Measurements from ENCODE around the gene SSU72. TPM values are rescaled to one million over a fixed set of nuclear protein-coding genes. Genes with fewer than 3 reads are reported as not detected.
"Not testable (repeated sequence)": the region's sequence is repeated elsewhere in the genome, so short reads cannot be mapped to it uniquely, and the experiment has no call there.

Gene SSU72
- polyA plus RNA-seq, 1 donor from 2014 or later: 176 TPM

DNA sequence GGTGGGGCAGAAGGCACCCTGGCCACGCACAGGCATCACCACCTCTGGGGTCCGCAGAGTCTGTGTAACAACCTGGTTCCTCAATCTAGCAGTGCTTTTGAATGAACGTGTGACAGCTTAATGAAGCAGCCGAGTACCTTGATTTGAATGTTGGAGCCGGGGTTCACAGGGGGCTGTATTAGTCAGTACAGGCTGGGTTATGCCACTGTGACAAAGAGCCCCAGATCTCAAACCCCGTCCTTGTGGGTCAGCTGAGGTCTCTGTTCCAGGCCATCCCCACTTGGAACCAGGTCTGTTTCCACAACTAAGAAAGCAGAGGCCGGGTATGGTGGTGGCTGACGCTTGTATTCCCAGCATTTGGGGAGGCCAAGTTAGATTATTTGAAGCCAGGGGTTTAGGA lies 44.7 kb downstream of the SSU72 start:
- no peak overlapping the region for H3K4me3 Mint-ChIP-seq
- no peaks in the 10 kb centered on the region for H3K27me3 Mint-ChIP-seq
- no peaks in the 10 kb centered on the region for H3K4me1 Mint-ChIP-seq
- peaks cover 0 to 3% (median 0%) of the 10 kb centered on the region in 3 donors for H3K9me3 Mint-ChIP-seq
- H3K27ac Mint-ChIP-seq: no peak overlapping the region
- H3K36me3 Mint-ChIP-seq: peaks cover 4% of the 10 kb centered on the region

DNA sequence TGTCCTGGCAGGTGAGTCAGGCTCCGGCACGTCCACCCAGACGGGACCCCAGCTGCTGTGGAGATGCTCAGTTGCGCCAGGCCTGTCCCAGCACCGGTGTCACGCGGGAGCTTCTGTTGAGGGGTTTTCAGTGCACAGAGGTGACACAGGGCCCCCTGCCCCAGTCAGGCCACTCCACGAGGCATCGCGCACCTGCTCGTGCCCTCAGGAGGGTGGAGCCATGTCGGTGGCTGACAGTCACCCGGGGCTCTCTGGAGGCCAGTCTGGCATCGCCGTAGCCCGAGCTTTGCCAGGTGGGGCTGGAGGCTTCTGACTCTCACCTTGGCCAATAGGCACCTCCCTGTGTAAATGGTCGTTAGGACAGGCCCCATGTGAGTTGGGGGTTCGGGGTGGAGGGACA lies 45.3 kb downstream of the SSU72 start:
- Mint-ChIP-seq H3K27ac (no peak overlapping the region), H3K4me1 (no peaks in the 10 kb centered on the region), H3K9me3 (peaks cover 0 to 3% (median 0%) of the 10 kb centered on the region in 3 donors), H3K4me3 (no peak overlapping the region), H3K36me3 (peaks cover 4% of the 10 kb centered on the region), H3K27me3 (no peaks in the 10 kb centered on the region)

- no peak overlapping the region for H3K4me3 Mint-ChIP-seq
- H3K27me3 Mint-ChIP-seq: no peaks in the 10 kb centered on the region
- H3K9me3 Mint-ChIP-seq: peaks cover 0 to 3% (median 0%) of the 10 kb centered on the region in 3 donors
- no peak overlapping the region for H3K27ac Mint-ChIP-seq
- peaks cover 4% of the 10 kb centered on the region for H3K36me3 Mint-ChIP-seq
- H3K4me1 Mint-ChIP-seq: no peaks in the 10 kb centered on the region
These were observed 46.1 kb downstream of the SSU72 start for GRCh38 chr1:1528301-1529267.

- Mint-ChIP-seq H3K9me3 (peaks cover 0 to 3% (median 0%) of the 10 kb centered on the region in 3 donors), H3K27me3 (no peaks in the 10 kb centered on the region), H3K4me1 (no peaks in the 10 kb centered on the region), H3K36me3 (peaks cover 4% of the 10 kb centered on the region), H3K4me3 (no peak overlapping the region), H3K27ac (no peak overlapping the region)
These were observed 47.4 kb downstream of the SSU72 start for GRCh38 chr1:1527092-1527816.

GRCh38 chr1:1526476-1526875 lies 48.2 kb downstream of the SSU72 start:
- H3K9me3 Mint-ChIP-seq, H3K27ac Mint-ChIP-seq, H3K4me1 Mint-ChIP-seq, H3K36me3 Mint-ChIP-seq, H3K27me3 Mint-ChIP-seq, H3K4me3 Mint-ChIP-seq: not testable (repeated sequence)

- H3K4me1 Mint-ChIP-seq, H3K27ac Mint-ChIP-seq, H3K9me3 Mint-ChIP-seq, H3K27me3 Mint-ChIP-seq, H3K36me3 Mint-ChIP-seq, H3K4me3 Mint-ChIP-seq: not testable (repeated sequence)
These were observed 49.8 kb downstream of the SSU72 start for GRCh38 chr1:1524750-1525383.

GRCh38 chr1:1523651-1524050 lies 51.0 kb downstream of the SSU72 start:
- not testable (repeated sequence) for H3K36me3 Mint-ChIP-seq, H3K27ac Mint-ChIP-seq, H3K9me3 Mint-ChIP-seq, H3K27me3 Mint-ChIP-seq, H3K4me1 Mint-ChIP-seq
- H3K4me3 Mint-ChIP-seq: peak overlapping the region in 1 of 4 donors; percentile 70

DNA sequence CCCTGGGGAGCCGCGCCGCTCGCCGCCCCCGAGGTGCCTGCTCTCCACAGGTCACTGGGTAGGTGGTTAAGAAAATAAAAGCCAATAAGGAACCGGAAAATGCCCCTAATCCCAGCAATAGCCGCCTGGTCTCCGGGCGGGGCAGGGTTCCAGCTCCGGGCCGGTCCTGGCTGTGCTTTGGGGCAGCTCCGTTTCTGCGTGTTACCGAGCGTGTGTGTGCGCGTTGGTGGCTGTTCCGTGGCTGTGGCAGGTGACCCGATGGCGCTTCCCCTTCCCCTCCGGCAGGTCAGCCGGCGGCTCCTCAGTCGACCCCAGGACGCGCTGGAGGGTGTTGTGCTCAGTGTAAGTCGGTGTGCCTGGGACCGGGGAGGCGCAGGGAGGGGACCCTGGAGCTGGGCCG lies 51.4 kb downstream of the SSU72 start:
- H3K27ac Mint-ChIP-seq, H3K9me3 Mint-ChIP-seq, H3K36me3 Mint-ChIP-seq, H3K4me3 Mint-ChIP-seq, H3K27me3 Mint-ChIP-seq, H3K4me1 Mint-ChIP-seq: not testable (repeated sequence)

DNA sequence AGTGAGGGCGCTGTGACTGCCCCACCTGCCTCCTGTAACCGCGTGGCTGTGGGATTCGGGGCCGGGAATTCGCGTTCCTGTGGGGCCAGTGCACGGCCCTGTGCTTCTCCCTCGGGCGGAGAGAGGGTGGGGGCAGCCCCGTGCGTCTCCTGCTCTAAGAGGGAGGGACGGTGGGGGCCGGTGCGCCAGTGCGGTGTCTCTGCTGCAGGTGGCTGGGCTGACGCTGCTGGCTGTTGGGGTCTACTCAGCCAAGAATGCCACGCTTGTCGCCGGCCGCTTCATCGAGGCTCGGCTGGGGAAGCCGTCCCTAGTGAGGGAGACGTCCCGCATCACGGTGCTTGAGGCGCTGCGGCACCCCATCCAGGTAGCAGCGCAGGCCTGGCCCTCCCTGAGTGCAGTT lies 52.1 kb downstream of the SSU72 start:
- H3K9me3 Mint-ChIP-seq, H3K27me3 Mint-ChIP-seq, H3K4me3 Mint-ChIP-seq, H3K36me3 Mint-ChIP-seq, H3K27ac Mint-ChIP-seq, H3K4me1 Mint-ChIP-seq: not testable (repeated sequence)

GRCh38 chr1:1521331-1521730 lies 53.3 kb downstream of the SSU72 start:
- Mint-ChIP-seq H3K27ac (no peak overlapping the region), H3K4me1 (no peaks in the 10 kb centered on the region), H3K4me3 (no peak overlapping the region), H3K9me3 (no peaks in the 10 kb centered on the region), H3K27me3 (no peaks in the 10 kb centered on the region), H3K36me3 (peaks cover 3% of the 10 kb centered on the region)

GRCh38 chr1:1519805-1520505 lies 54.7 kb downstream of the SSU72 start:
- H3K4me3 Mint-ChIP-seq, H3K27me3 Mint-ChIP-seq, H3K36me3 Mint-ChIP-seq, H3K9me3 Mint-ChIP-seq, H3K4me1 Mint-ChIP-seq, H3K27ac Mint-ChIP-seq: not testable (repeated sequence)

DNA sequence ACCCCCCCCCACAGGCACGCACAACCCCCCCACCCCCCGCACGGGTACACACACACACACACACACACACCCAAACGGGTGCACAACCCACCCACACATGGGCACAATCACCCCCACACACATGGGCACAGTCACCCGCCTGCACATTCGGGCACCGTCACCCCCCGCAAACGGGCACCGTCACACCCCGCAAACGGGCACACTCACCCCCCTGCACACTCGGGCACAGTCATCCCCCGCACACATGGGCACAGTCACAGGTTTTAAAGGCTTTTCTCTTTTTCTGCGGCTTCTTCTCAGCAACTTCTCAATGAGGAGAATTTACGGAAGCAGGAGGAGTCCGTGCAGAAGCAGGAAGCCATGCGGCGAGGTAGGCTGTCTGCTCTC lies 56.0 kb downstream of the SSU72 start:
- not testable (repeated sequence) for H3K4me1 Mint-ChIP-seq, H3K9me3 Mint-ChIP-seq, H3K27me3 Mint-ChIP-seq, H3K36me3 Mint-ChIP-seq, H3K4me3 Mint-ChIP-seq, H3K27ac Mint-ChIP-seq

DNA sequence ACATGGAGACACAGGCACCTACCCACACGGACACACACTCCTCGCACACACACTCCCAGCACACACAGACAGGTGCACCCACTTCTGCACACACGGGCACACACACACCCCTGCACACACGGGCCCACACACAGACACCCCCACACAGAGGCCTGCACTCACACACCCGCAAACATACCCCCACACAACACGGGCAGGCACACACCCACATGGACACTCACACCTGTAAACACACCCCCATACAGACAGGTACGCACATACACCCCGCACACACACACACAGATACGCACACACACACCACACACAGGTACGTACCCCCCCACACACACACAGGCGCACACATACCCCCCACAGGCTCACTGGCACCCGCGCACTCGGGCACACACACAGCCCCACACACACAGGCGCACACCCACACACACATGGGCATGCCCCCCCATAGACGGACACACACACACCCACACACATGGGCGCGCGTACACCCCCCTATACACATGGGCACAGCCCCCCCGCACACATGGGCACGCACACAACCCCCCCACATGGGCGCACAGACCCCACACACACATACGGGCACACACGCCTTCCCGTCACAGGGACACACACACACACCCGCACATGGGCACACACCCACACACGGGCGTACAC lies 56.6 kb downstream of the SSU72 start:
- peaks cover 3% of the 10 kb centered on the region for H3K36me3 Mint-ChIP-seq
- H3K27ac Mint-ChIP-seq: no peak overlapping the region
- no peaks in the 10 kb centered on the region for H3K9me3 Mint-ChIP-seq
- no peak overlapping the region for H3K4me3 Mint-ChIP-seq
- H3K27me3 Mint-ChIP-seq: no peaks in the 10 kb centered on the region
- peaks cover 0 to 2% (median 0%) of the 10 kb centered on the region in 3 donors for H3K4me1 Mint-ChIP-seq

- not testable (repeated sequence) for H3K36me3 Mint-ChIP-seq, H3K4me1 Mint-ChIP-seq, H3K9me3 Mint-ChIP-seq, H3K27ac Mint-ChIP-seq, H3K27me3 Mint-ChIP-seq, H3K4me3 Mint-ChIP-seq
These were observed 57.7 kb downstream of the SSU72 start for GRCh38 chr1:1516923-1517322.

DNA sequence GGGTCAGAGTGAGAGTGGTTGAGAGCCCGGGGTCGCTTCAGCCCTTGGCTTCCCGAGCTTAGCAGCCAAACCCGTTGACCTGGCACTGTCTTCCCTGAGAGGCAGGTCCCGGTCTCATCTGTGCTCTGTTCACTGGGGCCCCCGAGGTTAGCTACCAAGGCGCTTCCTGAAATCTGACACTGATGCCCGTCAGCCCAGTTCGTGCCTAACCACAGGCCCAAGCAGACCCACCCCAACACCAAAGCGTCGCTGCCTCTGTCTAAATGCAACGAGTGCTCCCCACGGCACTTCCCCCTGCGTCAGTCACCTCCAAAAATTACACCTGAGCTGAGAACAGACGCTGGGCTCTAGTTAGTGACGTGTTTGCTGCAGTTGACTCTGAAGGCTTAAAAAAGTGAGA lies 60.3 kb downstream of the SSU72 start:
- not testable (repeated sequence) for H3K27me3 Mint-ChIP-seq, H3K36me3 Mint-ChIP-seq, H3K9me3 Mint-ChIP-seq, H3K4me3 Mint-ChIP-seq, H3K27ac Mint-ChIP-seq, H3K4me1 Mint-ChIP-seq

Measured in IgD-negative memory B cell (primary cell).